ENCODE results near the gene FAM47E.

- TF ChIP-seq CTCF (IDR thresholded peaks at IDR 0.05), result no peak
- TF ChIP-seq POLR2A (IDR thresholded peaks at IDR 0.05), result no peak
Measured at GRCh38 chr4:76232681-76233080, 18.8 kb upstream of the FAM47E start.

Measured in heart left ventricle (tissue), 13 donors.